SH-SY5Y (cell line): Measurements from ENCODE around the gene PSMA7.

Experiments
- GATA2 ChIP-seq: IDR thresholded peaks from 2 replicates; pipeline ENCODE4 v1.6.1; 2011; ENCODE audit warnings: mild to moderate bottlenecking, low read depth, low read length
- GATA3 ChIP-seq: IDR thresholded peaks from 2 replicates; pipeline ENCODE4 v1.6.1; 2011; ENCODE audit warnings: low read depth, mild to moderate bottlenecking, low read length, moderate library complexity

Gene PSMA7

DNA sequence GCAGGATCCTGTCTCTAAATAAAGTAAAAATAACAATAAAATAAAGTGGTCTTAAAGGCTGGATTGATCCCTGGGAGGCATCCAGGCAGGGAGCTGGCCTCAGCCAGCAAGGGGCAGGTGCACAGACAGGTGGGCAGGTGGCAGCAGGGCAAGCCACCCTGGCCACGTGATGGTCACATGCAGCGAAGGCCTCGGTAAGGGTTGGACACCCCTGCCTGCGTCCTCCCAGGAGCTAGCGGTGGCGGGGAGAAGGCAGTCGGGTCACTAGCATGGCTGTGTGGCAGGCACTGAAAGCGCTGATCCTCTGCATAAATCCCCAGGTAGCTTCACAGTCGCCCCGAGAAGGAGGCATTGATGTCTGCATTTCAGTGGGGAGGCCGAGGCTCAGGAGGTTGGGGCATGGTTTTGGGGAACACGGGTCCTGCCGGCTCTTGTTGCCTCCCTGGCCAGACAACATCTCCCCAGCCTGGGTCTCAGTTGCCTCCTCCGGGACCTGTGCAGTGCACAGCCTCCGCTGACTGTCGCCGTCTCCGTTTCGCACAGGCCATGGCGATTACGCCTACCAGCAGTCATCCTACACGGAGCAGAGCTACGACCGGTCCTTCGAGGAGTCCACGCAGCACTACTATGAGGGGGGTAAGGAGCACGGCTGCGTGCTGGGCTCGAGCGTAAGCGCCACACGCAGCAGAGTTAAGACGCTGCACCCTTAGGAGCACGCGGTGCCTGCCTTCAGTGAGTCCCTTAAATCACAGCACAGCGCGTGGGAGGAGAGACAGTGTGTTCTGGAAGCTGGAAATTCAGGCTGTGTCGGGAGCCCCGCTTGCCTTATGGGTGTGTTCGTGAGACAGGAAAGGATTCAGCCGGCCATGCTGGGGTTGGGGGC, 21.9 kb upstream of the PSMA7 start:
- TF ChIP-seq GATA2 (no peak), GATA3 (no peak)

DNA sequence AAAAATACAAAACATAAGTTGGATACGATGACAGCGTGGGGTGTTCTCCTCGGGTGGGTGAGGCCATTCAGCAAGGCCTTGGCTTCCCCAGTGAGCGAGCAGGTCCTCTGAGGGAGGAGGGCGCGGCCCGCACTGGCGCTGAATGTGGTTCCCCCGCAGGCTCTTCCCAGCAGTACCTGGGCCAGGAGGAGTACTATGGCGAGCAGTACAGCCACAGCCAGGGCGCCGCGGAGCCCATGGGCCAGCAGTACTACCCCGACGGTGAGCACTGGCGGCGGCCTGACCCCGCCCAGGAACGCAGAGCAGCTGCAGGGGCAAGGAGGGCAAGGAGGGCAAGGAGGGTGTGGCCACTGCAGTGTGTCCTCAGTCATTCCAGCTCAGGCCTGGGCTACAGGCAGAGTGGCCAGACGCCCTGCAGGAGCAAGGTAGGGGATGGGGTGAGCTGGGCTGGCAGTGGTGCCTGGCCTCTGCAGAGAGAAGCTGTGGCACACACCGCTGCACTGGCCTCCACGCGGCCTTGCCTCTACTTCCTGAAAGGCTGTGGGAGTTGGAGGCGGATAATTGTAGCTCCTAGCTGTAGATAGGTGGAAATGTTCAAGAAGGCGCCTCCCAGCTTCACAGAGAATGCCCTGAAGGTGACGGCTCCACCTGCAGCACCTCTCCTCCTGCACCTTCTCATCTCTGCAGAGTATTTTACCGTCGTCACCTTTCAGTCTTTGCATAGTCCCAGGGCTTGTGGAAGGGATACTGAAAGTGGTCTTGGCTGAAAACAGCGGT, 21.0 kb upstream of the PSMA7 start:
- TF ChIP-seq GATA2 (no peak), GATA3 (no peak)

DNA sequence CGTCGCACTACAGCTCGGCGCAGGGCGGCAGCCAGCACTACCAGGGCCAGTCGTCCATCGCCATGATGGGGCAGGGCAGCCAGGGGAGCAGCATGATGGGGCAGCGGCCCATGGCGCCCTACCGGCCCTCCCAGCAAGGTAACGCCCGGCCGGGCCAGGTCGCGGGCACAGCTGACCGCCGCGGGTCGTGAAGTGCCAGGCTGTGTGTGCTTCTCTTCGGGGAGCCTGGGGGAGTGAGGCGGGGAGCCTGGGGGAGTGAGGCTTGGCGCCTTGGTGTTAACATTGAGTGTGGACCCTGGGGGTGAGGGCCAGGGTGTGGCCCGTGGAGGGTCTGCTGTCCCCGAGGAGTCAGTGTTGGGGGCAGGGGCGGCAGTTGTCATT, 20.3 kb upstream of the PSMA7 start:
- TF ChIP-seq GATA3 (no peak), GATA2 (no peak)

DNA sequence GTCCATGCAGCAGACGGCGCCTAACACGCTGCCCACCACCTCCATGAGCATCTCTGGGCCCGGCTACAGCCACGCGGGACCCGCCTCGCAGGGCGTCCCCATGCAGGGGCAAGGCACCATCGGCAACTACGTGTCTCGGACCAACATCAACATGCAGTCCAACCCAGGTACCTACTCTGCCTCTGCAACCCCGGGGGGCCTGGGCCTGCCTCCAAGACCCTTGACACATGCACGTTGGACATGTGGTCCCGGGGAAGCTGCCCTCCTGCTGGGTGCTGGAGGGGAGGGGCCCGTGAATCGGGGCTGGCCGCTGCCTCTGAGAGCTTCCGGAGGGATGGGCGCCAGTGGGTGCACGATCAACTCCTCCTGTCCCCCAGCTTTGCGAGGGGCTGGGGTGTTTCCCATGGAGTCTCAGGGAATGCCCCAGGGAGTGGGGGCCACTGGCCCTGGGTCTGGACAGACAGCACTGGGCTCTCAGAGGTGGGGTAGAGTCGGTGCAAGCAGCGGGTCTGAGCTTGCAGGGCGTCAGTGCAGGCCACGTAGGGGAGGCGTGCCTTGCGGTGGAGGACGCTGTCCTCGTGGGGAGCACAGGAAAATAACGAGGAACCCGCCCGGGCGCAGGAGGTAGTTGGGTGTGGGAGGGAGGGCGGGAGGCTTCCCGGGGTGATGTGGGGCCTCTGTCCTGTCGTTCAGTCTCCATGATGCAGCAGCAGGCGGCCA, 19.7 kb upstream of the PSMA7 start:
- TF ChIP-seq GATA2 = no peak
- TF ChIP-seq GATA3 = no peak

DNA sequence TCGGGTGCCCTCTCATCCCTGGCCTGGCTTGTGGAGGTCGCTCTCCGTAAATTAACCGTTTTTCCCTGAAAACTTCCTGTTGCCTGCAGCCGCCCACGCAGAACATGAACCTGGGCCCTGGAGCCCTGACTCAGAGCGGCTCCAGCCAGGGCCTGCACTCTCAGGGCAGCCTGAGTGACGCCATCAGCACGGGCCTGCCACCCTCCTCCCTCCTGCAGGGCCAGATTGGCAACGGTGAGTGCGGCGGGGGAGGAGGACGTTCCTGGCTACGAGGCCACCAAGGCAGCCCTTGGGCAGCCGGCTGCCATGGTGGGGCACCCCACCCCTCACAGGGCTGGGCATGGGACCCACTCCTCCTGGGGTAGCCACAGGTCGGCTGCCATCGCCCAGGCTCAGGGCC, 18.2 kb upstream of the PSMA7 start:
- no peak for TF ChIP-seq GATA2
- TF ChIP-seq GATA3 = no peak

DNA sequence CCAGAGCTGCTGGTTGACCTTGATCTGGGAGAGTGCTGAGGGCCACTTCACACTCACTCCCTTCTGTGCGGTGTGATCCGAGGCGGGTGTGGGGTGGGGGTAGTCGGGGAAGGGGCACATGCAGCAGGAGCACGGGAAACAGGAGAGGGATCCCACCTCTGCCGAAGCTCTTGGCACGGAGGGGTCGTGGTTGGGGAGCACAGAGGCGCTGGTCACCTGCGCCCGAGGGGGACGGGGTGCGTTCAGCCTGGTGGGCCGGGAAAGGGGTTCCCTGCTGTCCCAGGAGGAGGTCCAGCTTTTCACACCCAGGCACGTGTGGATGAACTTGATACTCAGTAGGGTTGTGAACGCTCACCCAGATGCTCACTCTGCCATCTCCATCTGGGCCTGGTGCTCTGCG, 17.7 kb upstream of the PSMA7 start:
- TF ChIP-seq GATA2 = no peak
- TF ChIP-seq GATA3 = no peak

DNA sequence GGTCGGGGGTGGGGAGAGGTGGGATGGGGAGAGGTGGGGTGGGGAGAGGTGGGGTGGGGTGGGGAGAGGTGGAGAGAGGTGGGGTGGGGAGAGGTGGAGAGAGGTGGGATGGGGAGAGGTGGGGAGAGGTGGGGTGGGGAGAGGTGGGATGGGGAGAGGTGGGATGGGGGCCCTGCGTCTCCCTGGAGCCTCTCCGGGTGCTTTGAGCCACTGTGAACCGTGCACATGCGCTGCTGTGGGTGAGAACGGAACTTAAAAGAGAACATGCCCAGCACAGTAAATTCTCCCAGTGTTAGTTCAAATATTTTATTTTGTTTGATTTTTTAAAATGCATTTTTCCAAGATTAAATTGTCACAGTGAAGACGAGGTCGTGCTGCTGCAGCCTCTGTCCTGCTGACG, 17.1 kb upstream of the PSMA7 start:
- no peak for TF ChIP-seq GATA3
- no peak for TF ChIP-seq GATA2

DNA sequence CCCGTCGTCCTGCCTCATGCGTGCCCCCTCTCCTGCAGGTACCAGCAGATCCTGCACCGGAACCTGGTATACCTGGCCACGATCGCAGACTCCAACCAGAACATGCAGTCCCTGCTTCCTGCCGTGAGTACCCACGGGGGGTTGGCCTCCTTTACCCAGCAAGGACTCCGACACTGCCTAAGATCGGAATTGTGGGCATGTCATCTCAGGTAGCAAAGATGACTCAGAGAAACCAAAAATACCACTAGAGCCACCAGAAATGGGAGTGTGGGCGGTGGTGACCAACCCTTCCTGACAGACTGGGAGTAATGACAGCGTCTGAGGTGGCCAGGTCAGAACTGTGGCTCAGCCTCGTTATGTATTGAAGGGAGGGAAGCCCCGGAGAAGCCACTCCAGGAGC, 16.6 kb upstream of the PSMA7 start:
- TF ChIP-seq GATA3 = no peak
- TF ChIP-seq GATA2 = no peak

DNA sequence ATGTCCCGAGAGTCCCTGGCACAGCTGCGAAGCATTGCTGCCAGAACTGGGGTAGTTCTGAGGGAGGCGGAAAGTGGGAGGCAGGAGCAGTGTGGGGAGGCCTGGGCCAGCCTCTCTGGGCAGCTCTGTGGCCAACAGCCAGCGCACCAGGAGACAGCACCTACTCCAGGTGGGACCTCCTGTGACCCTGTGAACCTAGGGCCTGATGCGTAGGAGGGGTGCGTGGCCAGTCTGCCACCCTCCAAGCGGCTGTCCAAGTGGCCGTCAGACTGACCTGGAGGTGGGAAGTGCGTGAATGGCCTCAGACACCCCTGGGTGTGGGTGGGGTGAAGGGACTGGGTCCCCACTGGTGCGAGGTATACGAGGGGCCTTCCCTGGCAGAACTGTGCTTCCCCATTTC, 15.9 kb upstream of the PSMA7 start:
- TF ChIP-seq GATA3 (no peak), GATA2 (no peak)

DNA sequence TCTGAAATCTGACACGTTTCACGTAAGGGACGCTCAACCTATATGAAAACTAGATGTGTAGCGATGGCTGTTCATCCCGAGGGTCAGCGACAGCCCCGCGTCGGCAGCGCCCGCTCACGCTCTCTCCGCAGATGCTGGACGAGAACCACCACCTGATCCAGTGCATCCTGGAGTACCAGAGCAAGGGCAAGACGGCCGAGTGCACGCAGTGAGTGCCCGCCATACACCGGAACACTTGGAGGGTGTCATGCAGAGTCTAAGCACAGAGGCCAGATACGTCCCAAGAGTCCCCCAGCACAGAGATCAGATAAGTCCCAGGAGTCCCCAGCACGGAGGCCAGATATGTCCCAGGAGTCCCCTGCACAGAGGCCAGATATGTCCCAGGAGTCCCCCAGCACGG, 15.3 kb upstream of the PSMA7 start:
- TF ChIP-seq GATA3 (no peak), GATA2 (no peak)

DNA sequence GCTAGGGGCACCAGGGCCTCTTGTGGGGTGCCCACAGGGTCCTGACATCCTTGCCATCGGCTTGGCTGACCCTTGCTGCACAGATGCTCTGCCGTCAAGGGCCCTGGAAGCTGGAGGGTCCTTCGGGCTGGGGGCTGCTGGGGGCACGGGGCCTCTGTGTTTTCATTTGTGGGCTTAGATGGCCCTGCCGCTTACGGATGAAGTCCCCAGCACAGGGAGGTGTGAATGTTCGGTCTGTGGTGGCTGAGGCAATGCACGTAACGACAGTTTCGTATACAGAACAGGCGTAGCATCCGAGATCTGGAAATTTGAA, 14.8 kb upstream of the PSMA7 start:
- TF ChIP-seq GATA2 = no peak
- no peak for TF ChIP-seq GATA3

DNA sequence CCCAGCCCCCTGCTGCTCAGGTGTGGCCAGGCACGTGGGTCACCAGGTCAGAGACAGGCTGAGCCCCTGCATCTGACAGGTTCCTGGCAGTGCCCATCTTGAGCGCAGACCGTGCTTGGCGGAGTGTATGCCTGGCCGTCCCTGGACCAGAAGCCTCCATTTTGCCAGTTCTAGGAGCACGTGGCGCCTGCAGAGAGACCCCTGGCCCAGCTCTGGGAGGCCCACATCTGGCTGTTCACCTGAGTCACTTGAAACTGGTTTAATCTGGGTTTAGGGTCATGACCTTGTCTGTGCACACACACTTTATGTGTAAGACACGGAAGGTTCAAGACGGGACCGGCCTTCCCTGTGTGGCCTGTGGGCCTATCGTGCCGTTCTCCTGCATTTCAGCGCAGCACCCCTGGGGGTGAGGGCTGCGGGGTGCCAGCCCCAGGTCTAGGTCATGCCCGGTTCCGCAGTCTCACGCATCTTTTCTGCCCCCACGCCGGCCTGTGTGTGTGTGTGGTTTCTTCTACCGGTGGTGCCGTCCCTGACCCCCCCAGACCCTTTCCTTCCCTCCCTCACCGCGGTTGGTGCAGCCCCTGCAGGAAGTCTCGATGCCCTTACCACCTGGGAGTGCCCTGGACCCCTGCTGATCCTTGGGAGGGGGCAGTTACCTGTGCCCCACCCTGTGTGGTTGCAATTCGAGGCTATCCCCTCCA, 14.3 kb upstream of the PSMA7 start:
- TF ChIP-seq GATA2 = no peak
- TF ChIP-seq GATA3 = no peak

DNA sequence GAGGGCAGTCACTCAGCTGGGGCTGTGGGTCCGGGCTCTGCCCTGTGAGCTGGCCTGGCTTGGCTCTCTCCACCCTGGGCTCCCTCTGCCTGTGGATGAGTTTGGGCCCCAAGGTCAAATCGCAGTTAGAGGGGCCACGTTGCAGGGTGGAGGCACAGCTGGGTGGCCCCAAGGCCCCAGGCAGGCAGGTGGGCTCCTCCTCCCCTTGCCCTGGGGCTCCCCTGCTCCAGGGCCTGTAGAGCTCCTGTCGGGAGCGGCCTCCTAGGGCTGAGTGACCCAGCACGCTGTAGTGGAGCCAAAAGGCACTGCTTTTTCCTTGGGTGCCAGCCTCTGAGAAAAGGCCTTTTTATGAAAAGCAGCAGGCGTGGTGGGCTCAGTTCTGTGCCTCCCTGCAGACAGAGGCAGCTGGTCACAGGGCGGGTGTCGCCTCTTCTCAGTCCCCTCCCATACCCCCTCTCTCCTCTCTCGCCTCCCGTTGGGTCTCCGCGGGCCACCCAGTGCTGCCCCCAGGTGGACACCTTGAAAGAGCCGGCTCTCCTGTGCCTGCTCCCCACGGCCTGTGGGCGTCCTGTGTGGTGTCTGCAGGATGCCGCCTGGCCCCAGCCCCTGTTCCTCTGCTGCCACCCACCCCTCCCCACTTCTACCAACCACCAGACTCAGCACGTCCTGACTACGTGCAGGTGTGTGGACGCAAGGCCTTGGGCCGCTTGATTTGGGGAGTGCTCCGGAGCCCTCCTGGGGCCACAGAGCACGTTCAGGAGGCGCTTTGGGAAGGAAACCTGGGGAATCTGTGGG, 13.6 kb upstream of the PSMA7 start:
- TF ChIP-seq GATA3 (no peak), GATA2 (no peak)

DNA sequence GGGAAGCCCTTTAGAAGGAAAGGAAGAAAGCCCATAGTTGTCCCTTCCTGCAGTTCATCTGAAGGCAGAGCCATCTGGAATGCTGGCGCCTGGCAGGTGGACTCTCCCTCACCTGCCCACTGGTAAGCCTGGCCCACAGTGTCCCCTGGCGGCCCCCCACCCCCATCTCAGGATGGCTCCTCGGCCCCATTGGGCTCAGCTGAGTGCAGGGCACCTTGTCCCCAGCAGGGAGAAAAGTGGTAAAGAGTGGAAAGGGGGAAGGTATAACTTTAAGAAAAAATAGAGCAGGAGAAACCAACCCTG, 13.0 kb upstream of the PSMA7 start:
- TF ChIP-seq GATA2 = no peak
- TF ChIP-seq GATA3 = no peak
